KMS-11 (cell line): ENCODE data around the gene SEMA6C.

Source experiments
- H2AFZ ChIP-seq: fragments of 200-600 bp; sonication (generic); 2 replicates; pipeline ENCODE4 v1.6.1; 2016; ENCODE audit warnings: antibody characterized with exemption, mixed run types, low read depth
- H3K27ac ChIP-seq: fragments of 200-600 bp; sonication (generic); 2 replicates; pipeline ENCODE4 v1.6.1; 2016; ENCODE audit warnings: mild to moderate bottlenecking, mixed run types
- H3K27me3 ChIP-seq: fragments of 200-600 bp; sonication (generic); 2 replicates; pipeline ENCODE4 v1.6.1; 2017; ENCODE audit warnings: mild to moderate bottlenecking, low read depth, mixed run types, moderate library complexity; ENCODE audit not compliant: insufficient read depth
- H3K36me3 ChIP-seq: fragments of 200-600 bp; sonication (generic); 2 replicates; pipeline ENCODE4 v1.6.1; 2017; ENCODE audit warnings: mild to moderate bottlenecking, mixed run types; ENCODE audit not compliant: insufficient read depth
- H3K4me1 ChIP-seq: fragments of 200-600 bp; sonication (generic); 2 replicates; pipeline ENCODE4 v1.6.1; 2016; ENCODE audit warnings: mild to moderate bottlenecking, low read depth, mixed run types; ENCODE audit not compliant: poor library complexity, severe bottlenecking
- H3K4me2 ChIP-seq: fragments of 200-600 bp; sonication (generic); 2 replicates; pipeline ENCODE4 v1.7.0; 2016; ENCODE audit warnings: mild to moderate bottlenecking, mixed run types
- H3K4me3 ChIP-seq: fragments of 200-600 bp; sonication (generic); IDR thresholded peaks from 2 replicates; pipeline ENCODE4 v1.6.1; 2017; ENCODE audit warnings: low read depth, low read length, mixed read lengths; ENCODE audit not compliant: insufficient read depth
- H3K79me2 ChIP-seq: fragments of 200-600 bp; sonication (generic); 2 replicates; pipeline ENCODE4 v1.6.1; 2016; ENCODE audit warnings: low read depth, mixed run types; ENCODE audit not compliant: insufficient read depth
- H3K9ac ChIP-seq: fragments of 200-600 bp; sonication (generic); 2 replicates; pipeline ENCODE4 v1.6.1; 2016; ENCODE audit warnings: mild to moderate bottlenecking, mixed run types
- H4K20me1 ChIP-seq: fragments of 200-600 bp; sonication (generic); 2 replicates; pipeline ENCODE4 v1.6.1; 2016; ENCODE audit warnings: mild to moderate bottlenecking, mixed run types; ENCODE audit not compliant: insufficient read depth
- CTCF ChIP-seq: fragments of 200-600 bp; sonication (generic); conservative IDR thresholded peaks from 2 replicates; pipeline ENCODE4 v1.6.1; 2017; ENCODE audit warnings: low read depth, mild to moderate bottlenecking, antibody characterized with exemption, low read length, moderate library complexity, mixed read lengths

The SEMA6C gene

GRCh38 chr1:151157067-151157531, 10.7 kb upstream of the SEMA6C start:
- Histone ChIP-seq H2AFZ (no peak overlapping the region), H3K36me3 (no peaks in the 10 kb centered on the region), H3K27me3 (no peaks in the 10 kb centered on the region), H3K4me3 (no peak overlapping the region), H4K20me1 (no peaks in the 10 kb centered on the region), H3K27ac (no peak overlapping the region), H3K9ac (no peak overlapping the region), H3K4me2 (peak overlapping the region; percentile 16; the same call in 1 of the 2 replicates), H3K4me1 (peaks cover 22% of the 10 kb centered on the region), H3K79me2 (no peaks in the 10 kb centered on the region)
- TF ChIP-seq CTCF: no peak

- no peak within 1 kb of the TSS for H3K9ac ChIP-seq
- H3K4me2 ChIP-seq: peak within 1 kb of the TSS; percentile 16
- H3K27ac ChIP-seq: no peak within 1 kb of the TSS
- no peaks in the 10 kb centered on the region for H4K20me1 ChIP-seq
- peak within 1 kb of the TSS; percentile 65 for H3K4me3 ChIP-seq
- H3K27me3 ChIP-seq: no peaks in the 10 kb centered on the region
- TF ChIP-seq CTCF: no peak
- no peaks in the 10 kb centered on the region for H3K36me3 ChIP-seq
- H3K79me2 ChIP-seq: no peaks in the 10 kb centered on the region
- peaks cover 22% of the 10 kb centered on the region for H3K4me1 ChIP-seq
- peak within 1 kb of the TSS; percentile 38 for H2AFZ ChIP-seq
Measured at GRCh38 chr1:151156515-151156819, 10.0 kb upstream of the SEMA6C start, which contains the start of gene TNFAIP8L2. TNFAIP8L2 (plus strand) TSS chr1:151156649; CDS start chr1:151158698, 2,049 bp downstream.

GRCh38 chr1:151147665-151148064, 1.2 kb upstream of the SEMA6C start:
- no peak overlapping the region for H3K9ac ChIP-seq
- H3K4me1 ChIP-seq: peaks cover 13% of the 10 kb centered on the region
- no peak overlapping the region for H3K27ac ChIP-seq
- H3K27me3 ChIP-seq: peaks cover 36% of the 10 kb centered on the region
- H4K20me1 ChIP-seq: no peaks in the 10 kb centered on the region
- no peaks in the 10 kb centered on the region for H3K36me3 ChIP-seq
- H3K4me2 ChIP-seq: no peak overlapping the region; the same call in 1 of the 2 replicates
- H2AFZ ChIP-seq: peak overlapping the region; percentile 99; the same call in 1 of the 2 replicates
- no peak overlapping the region for H3K4me3 ChIP-seq
- no peak for TF ChIP-seq CTCF
- H3K79me2 ChIP-seq: no peaks in the 10 kb centered on the region

GRCh38 chr1:151147132-151147503, 687 bp upstream of the SEMA6C start:
- Histone ChIP-seq H3K27ac (no peak overlapping the region), H3K79me2 (no peaks in the 10 kb centered on the region), H3K36me3 (no peaks in the 10 kb centered on the region), H2AFZ (peak overlapping the region; percentile 99), H3K4me1 (peaks cover 13% of the 10 kb centered on the region), H3K4me3 (peak overlapping the region; percentile 100), H4K20me1 (no peaks in the 10 kb centered on the region), H3K27me3 (peaks cover 36% of the 10 kb centered on the region), H3K9ac (peak overlapping the region; percentile 52; the same call in 1 of the 2 replicates), H3K4me2 (peak overlapping the region; percentile 86)
- TF ChIP-seq CTCF: no peak
